Hepatocyte (in vitro differentiated cells): ENCODE measurements around the gene KCNMA1. TPM values are rescaled to one million over a fixed set of nuclear protein-coding genes. Genes with fewer than 3 reads are reported as not detected.
A peak's percentile ranks its signal among the peaks of the same experiment; 100 is the strongest.

Source experiments
- DNase-seq: peaks from one replicate; pipeline ENCODE4 v3.0.0-alpha.2; 2016; ENCODE audit warnings: low spot score
- H2AFZ ChIP-seq: fragments of 200-600 bp; sonication (generic); 2 replicates; pipeline ENCODE4 v1.6.0; 2016; ENCODE audit warnings: antibody characterized with exemption, mild to moderate bottlenecking
- H3K27ac ChIP-seq: fragments of 200-600 bp; sonication (generic); 2 replicates; pipeline ENCODE4 v1.5.1; 2016; ENCODE audit warnings: mild to moderate bottlenecking
- H3K27me3 ChIP-seq: fragments of 200-600 bp; sonication (generic); 2 replicates; pipeline ENCODE4 v1.6.1; 2016
- H3K36me3 ChIP-seq: fragments of 200-600 bp; sonication (generic); replicated peaks from 2 replicates; pipeline ENCODE4 v1.5.1; 2016; ENCODE audit warnings: low read depth; ENCODE audit not compliant: insufficient read depth
- H3K4me1 ChIP-seq: fragments of 200-600 bp; sonication (generic); 2 replicates; pipeline ENCODE4 v1.5.1; 2016; ENCODE audit warnings: mild to moderate bottlenecking, moderate library complexity; ENCODE audit not compliant: insufficient read depth
- H3K4me2 ChIP-seq: fragments of 200-600 bp; sonication (generic); 2 replicates; pipeline ENCODE4 v1.6.0; 2016
- H3K4me3 ChIP-seq: fragments of 200-600 bp; sonication (generic); 2 replicates; pipeline ENCODE4 v1.5.1; 2016; ENCODE audit warnings: mild to moderate bottlenecking
- H3K79me2 ChIP-seq: fragments of 200-600 bp; sonication (generic); 2 replicates; pipeline ENCODE4 v1.6.0; 2017; ENCODE audit warnings: mild to moderate bottlenecking
- H3K9me2 ChIP-seq: fragments of 200-600 bp; sonication (generic); replicated peaks from 2 replicates; pipeline ENCODE4 v1.6.0; 2017; ENCODE audit warnings: mild to moderate bottlenecking; ENCODE audit not compliant: insufficient read depth
- H3K9me3 ChIP-seq: fragments of 200-600 bp; sonication (generic); 2 replicates; pipeline ENCODE4 v1.5.1; 2016; ENCODE audit warnings: low read depth, mild to moderate bottlenecking
- H4K20me1 ChIP-seq: fragments of 200-600 bp; sonication (generic); 2 replicates; pipeline ENCODE4 v1.6.0; 2016; ENCODE audit warnings: mild to moderate bottlenecking; ENCODE audit not compliant: insufficient read depth, poor library complexity, severe bottlenecking
- EZH2 ChIP-seq: fragments of 200-600 bp; sonication (generic); IDR thresholded peaks from 2 replicates; pipeline ENCODE4 v1.6.1; 2016; ENCODE audit warnings: antibody characterized with exemption, mild to moderate bottlenecking, borderline replicate concordance
- EZH2phosphoT487 ChIP-seq: fragments of 200-600 bp; sonication (generic); IDR thresholded peaks from one replicate; pipeline ENCODE4 v1.6.1; 2018; ENCODE audit warnings: antibody characterized with exemption, mild to moderate bottlenecking, low read depth, moderate library complexity; ENCODE audit not compliant: unreplicated experiment, severe bottlenecking
- WGBS: methylation state at CpG from one replicate; pipeline ENCODE4 v1.1.6; 2016; ENCODE audit warnings: low lambda C conversion rate; ENCODE audit errors: missing lambda C conversion rate; 5-methylcytosine and 5-hydroxymethylcytosine counted together
- polyA plus RNA-seq: library from polyadenylated mRNA; unstranded; fragments of >200 nt; fragmentation: Nextera tagmentation; extraction: Ambion mirVana; gene quantifications from 2 replicates; pipeline ENCODE4 v1.2.1, GENCODE V29; 2016
- total RNA-seq: library from RNA; depleted of rRNA; stranded (reverse); fragments of >200 nt; gene quantifications from 2 replicates; pipeline ENCODE4 v1.2.3, GENCODE V29; 2014
- TF ChIP-seq, protein P1 (sequence below): fragments of 200-600 bp; sonication (generic); IDR thresholded peaks from 2 replicates; pipeline ENCODE4 v1.5.1; 2016; ENCODE audit warnings: antibody characterized with exemption, mild to moderate bottlenecking; ENCODE audit not compliant: poor library complexity

Gene KCNMA1
- total and polyA plus RNA-seq, 2 experiments from 2014 or later: 42.6 to 73.3 TPM

DNA sequence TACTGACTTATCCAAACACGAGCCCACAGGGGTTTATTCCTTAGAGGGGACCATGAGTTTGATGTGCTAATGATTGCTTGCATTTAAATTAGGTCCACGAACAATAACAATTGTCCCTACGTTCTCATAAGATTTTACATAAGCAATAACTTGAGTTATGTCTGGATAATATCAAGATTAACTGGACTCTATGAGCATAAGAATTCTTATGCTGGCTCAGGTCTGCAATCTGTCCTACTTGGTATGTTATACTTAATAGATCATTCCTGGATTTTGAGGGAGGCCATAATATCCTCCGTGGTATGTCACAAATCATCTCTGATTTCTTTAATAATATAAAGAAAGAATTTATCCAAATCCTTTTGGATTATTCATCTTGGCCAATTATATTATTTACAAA lies 552.3 kb downstream of the KCNMA1 start:
- no peak overlapping the region for H3K4me3 ChIP-seq
- H2AFZ ChIP-seq: no peak overlapping the region
- H3K4me2 ChIP-seq: no peak overlapping the region
- no peaks in the 10 kb centered on the region for H3K4me1 ChIP-seq
- no peaks in the 10 kb centered on the region for H3K36me3 ChIP-seq
- no peaks in the 10 kb centered on the region for H3K27me3 ChIP-seq
- H3K79me2 ChIP-seq: no peaks in the 10 kb centered on the region
- H3K27ac ChIP-seq: no peak overlapping the region
- no peaks in the 10 kb centered on the region for H4K20me1 ChIP-seq
- WGBS: 83% methylated on average over 4 of the region's 4 CpGs
- TF ChIP-seq, protein P1, sequence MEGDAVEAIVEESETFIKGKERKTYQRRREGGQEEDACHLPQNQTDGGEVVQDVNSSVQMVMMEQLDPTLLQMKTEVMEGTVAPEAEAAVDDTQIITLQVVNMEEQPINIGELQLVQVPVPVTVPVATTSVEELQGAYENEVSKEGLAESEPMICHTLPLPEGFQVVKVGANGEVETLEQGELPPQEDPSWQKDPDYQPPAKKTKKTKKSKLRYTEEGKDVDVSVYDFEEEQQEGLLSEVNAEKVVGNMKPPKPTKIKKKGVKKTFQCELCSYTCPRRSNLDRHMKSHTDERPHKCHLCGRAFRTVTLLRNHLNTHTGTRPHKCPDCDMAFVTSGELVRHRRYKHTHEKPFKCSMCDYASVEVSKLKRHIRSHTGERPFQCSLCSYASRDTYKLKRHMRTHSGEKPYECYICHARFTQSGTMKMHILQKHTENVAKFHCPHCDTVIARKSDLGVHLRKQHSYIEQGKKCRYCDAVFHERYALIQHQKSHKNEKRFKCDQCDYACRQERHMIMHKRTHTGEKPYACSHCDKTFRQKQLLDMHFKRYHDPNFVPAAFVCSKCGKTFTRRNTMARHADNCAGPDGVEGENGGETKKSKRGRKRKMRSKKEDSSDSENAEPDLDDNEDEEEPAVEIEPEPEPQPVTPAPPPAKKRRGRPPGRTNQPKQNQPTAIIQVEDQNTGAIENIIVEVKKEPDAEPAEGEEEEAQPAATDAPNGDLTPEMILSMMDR: no peak
- TF ChIP-seq EZH2 (no peak), EZH2phosphoT487 (no peak)
- no peaks in the 10 kb centered on the region for H3K9me3 ChIP-seq
- no peak for DNase-seq
- no peaks in the 10 kb centered on the region for H3K9me2 ChIP-seq

DNA sequence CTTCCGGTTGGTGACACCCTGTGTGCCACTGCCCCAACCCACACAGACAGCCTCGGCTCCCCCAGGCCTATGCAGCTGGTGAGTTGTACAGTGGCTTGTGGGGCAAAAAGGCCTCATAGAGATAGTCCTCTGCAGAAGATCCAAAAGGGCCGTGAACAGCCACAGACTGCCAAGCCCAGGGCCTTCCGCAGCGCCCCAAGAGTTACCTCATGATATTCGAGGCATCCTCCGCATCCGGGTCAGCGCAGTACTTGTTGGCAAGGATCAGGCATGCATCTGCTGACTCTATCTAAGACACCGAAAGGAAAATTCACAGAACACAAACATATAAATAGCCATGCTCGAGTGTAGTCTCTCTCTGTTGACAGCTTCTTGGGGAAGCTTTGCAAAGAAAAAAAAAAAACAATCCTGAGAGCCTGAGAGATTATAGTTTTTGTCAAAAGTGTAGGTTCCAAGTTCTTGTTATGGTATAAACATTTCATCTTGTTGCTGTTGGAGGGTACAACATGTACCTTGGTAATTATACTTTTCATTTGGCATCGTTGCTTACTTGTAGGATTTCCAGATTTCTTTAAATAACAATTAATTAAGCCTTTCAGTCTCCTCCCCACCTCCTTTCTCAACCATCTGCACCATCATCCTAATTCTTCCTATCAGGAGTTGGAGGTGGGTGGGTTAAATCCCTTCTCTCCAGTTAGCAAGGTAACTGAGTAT lies 553.0 kb downstream of the KCNMA1 start:
- no peaks in the 10 kb centered on the region for H3K36me3 ChIP-seq
- H3K4me3 ChIP-seq: no peak overlapping the region
- H3K79me2 ChIP-seq: no peaks in the 10 kb centered on the region
- H3K4me2 ChIP-seq: no peak overlapping the region
- no peaks in the 10 kb centered on the region for H4K20me1 ChIP-seq
- H3K9me3 ChIP-seq: no peaks in the 10 kb centered on the region
- 83% methylated on average over 12 of the region's 12 CpGs for WGBS
- no peak for DNase-seq
- H2AFZ ChIP-seq: no peak overlapping the region
- no peak overlapping the region for H3K27ac ChIP-seq
- no peaks in the 10 kb centered on the region for H3K27me3 ChIP-seq
- TF ChIP-seq, protein P1: no peak
- H3K4me1 ChIP-seq: no peaks in the 10 kb centered on the region
- H3K9me2 ChIP-seq: no peaks in the 10 kb centered on the region

DNA sequence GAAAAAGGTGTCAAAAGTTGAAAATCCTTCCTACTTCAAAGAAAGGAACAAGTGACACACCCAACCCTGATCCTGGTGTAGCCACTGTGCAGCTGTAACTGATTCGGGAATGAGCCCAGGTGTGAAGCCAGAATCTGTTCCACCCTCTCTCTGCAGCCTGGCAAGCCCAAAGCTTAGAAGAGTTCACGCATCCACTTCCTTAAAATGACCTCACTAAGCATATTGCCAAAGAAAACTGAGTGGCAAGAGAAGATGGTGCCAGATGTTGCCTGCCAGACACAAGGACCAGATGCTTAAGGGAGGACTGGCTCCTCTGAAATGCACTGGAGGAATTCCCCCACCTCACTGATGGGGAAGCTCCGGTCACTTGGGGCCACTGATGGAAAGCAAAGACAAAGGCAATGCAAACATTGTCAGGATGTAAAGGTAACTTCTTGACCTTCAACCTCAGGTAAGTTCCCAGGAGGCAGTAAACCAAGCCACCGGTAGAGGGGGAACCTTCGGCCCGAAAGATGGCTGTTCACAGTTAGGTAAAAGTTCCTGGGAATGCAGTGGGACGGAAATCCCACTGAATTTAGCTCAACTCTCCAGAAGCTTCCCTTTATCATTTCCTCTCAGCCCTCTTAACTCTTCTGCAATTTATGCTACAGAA lies 554.9 kb downstream of the KCNMA1 start:
- Histone ChIP-seq H3K9me3 (no peaks in the 10 kb centered on the region), H3K79me2 (no peaks in the 10 kb centered on the region), H3K36me3 (no peaks in the 10 kb centered on the region), H3K4me1 (no peaks in the 10 kb centered on the region), H3K4me3 (no peak overlapping the region), H3K27ac (no peak overlapping the region), H3K9me2 (no peaks in the 10 kb centered on the region), H4K20me1 (no peaks in the 10 kb centered on the region), H3K27me3 (no peaks in the 10 kb centered on the region), H3K4me2 (no peak overlapping the region), H2AFZ (no peak overlapping the region)
- TF ChIP-seq, protein P1: peak; percentile 36
- TF ChIP-seq EZH2phosphoT487 (no peak), EZH2 (no peak)
- DNase-seq: no peak
- WGBS: 55% methylated on average over 7 of the region's 7 CpGs
